HepG2 (cell line): ENCODE data around the gene CFAP92. TPM values are rescaled to one million over a fixed set of nuclear protein-coding genes. Genes with fewer than 3 reads are reported as not detected.

Experiments used
- ARID2 ChIP-seq: sonication (generic); formaldehyde crosslinking; IDR thresholded peaks from 2 replicates; pipeline ENCODE4 v1.8.1; 2022; ENCODE audit warnings: mild to moderate bottlenecking, missing genetic modification reagents, borderline replicate concordance
- CCDC6 ChIP-seq: sonication (generic); formaldehyde crosslinking; IDR thresholded peaks from 2 replicates; pipeline ENCODE4 v1.8.1; 2022; ENCODE audit warnings: mild to moderate bottlenecking, missing genetic modification reagents, moderate library complexity
- CHD4 ChIP-seq: fragments of 200-600 bp; sonication (generic); IDR thresholded peaks from 2 replicates; pipeline ENCODE4 v1.7.0; 2017; ENCODE audit warnings: mild to moderate bottlenecking, low read length, borderline replicate concordance
- ELF1 ChIP-seq: sonication (generic); formaldehyde crosslinking; IDR thresholded peaks from 2 replicates; pipeline ENCODE4 v1.4.0; 2020; ENCODE audit warnings: missing genetic modification reagents
- FOXK1 ChIP-seq: sonication (generic); formaldehyde crosslinking; IDR thresholded peaks from 2 replicates; pipeline ENCODE4 v1.4.0; 2020; ENCODE audit warnings: low read depth, missing genetic modification reagents, borderline replicate concordance
- GATAD2A ChIP-seq: IDR thresholded peaks from 2 replicates; pipeline ENCODE4 v1.6.1; 2016
- HNRNPH1 ChIP-seq: fragments of 200-400 bp; formaldehyde crosslinking; optimal IDR thresholded peaks from 2 replicates; pipeline ENCODE3; 2017; ENCODE audit warnings: mild to moderate bottlenecking, low read depth, low read length
- MEIS1 ChIP-seq: sonication (generic); formaldehyde crosslinking; IDR thresholded peaks from 2 replicates; pipeline ENCODE4 v1.9.0; 2021; ENCODE audit warnings: mild to moderate bottlenecking, missing genetic modification reagents, moderate library complexity, borderline replicate concordance
- NKX3-1 ChIP-seq: sonication (generic); formaldehyde crosslinking; IDR thresholded peaks from 2 replicates; pipeline ENCODE4 v1.5.0; 2020; ENCODE audit warnings: missing genetic modification reagents
- RFXANK ChIP-seq: IDR thresholded peaks from 2 replicates; pipeline ENCODE4 v1.6.1; 2016
- RORA ChIP-seq: sonication (generic); formaldehyde crosslinking; IDR thresholded peaks from 2 replicates; pipeline ENCODE4 v1.5.0; 2020; ENCODE audit warnings: mild to moderate bottlenecking, missing genetic modification reagents, moderate library complexity
- TBP ChIP-seq: sonication (generic); formaldehyde crosslinking; IDR thresholded peaks from 2 replicates; pipeline ENCODE4 v1.5.0; 2020; ENCODE audit warnings: missing genetic modification reagents
- TBX3 ChIP-seq: fragments of 450-650 bp; IDR thresholded peaks from 2 replicates; pipeline ENCODE4 v1.6.1; 2017; ENCODE audit warnings: antibody characterized with exemption, mild to moderate bottlenecking, inconsistent platforms, borderline replicate concordance
- ZNF335 ChIP-seq: sonication (generic); formaldehyde crosslinking; IDR thresholded peaks from 2 replicates; pipeline ENCODE4 v1.4.0; 2020; ENCODE audit warnings: missing genetic modification reagents
- ZNF34 ChIP-seq: sonication (generic); formaldehyde crosslinking; IDR thresholded peaks from 2 replicates; pipeline ENCODE4 v1.4.0; 2020; ENCODE audit warnings: mild to moderate bottlenecking, missing genetic modification reagents, borderline replicate concordance
- ZNF598 ChIP-seq: sonication (generic); formaldehyde crosslinking; IDR thresholded peaks from 2 replicates; pipeline ENCODE4 v1.5.1; 2020; ENCODE audit warnings: mild to moderate bottlenecking, missing genetic modification reagents, borderline replicate concordance
- polyA plus RNA-seq, 8 experiments: library from polyadenylated mRNA; depleted of rRNA in 3 of 8; stranded (reverse) in 7 of 8; unstranded in 1 of 8; fragments of >200 nt; fragmentation: Illumina TruSeq in 4 of 8; extraction: Trizol in 4 of 8; gene quantifications; 2 replicates each; pipeline versions ENCODE4 v1.2.1 to v1.2.3, GENCODE V29; 2011 to 2016; ENCODE audit warnings: low read depth in 4 of 8, missing spikeins in 1 of 8, mixed read lengths in 1 of 8; ENCODE audit not compliant: insufficient read depth in 1 of 8
- total RNA-seq, 5 experiments: library from RNA; depleted of rRNA; stranded (reverse); fragments of >200 nt; fragmentation: Illumina TruSeq; extraction: Trizol; gene quantifications; 2 replicates each; pipeline ENCODE4 v1.2.3, GENCODE V29; 2016; ENCODE audit warnings: low read depth in 1 of 5
- TF ChIP-seq, protein P1 (sequence below): sonication (generic); formaldehyde crosslinking; IDR thresholded peaks from 2 replicates; pipeline ENCODE4 v1.4.0; 2020; ENCODE audit warnings: missing genetic modification reagents, borderline replicate concordance
- TF ChIP-seq, protein P2 (sequence below): sonication (generic); formaldehyde crosslinking; IDR thresholded peaks from 2 replicates; pipeline ENCODE4 v1.5.1; 2020; ENCODE audit warnings: missing genetic modification reagents, mild to moderate bottlenecking, borderline replicate concordance
- TF ChIP-seq, protein P3 (sequence below): sonication (generic); IDR thresholded peaks from 2 replicates; pipeline ENCODE4 v1.6.1; 2016; ENCODE audit warnings: low read depth, borderline replicate concordance
- TF ChIP-seq, protein P4 (sequence below): sonication (generic); formaldehyde crosslinking; conservative IDR thresholded peaks from 2 replicates; pipeline ENCODE4 v1.5.0; 2020; ENCODE audit warnings: missing genetic modification reagents
- TF ChIP-seq, protein P5 (sequence below): IDR thresholded peaks from 2 replicates; pipeline ENCODE4 v1.6.1; 2012; ENCODE audit warnings: inconsistent platforms
- TF ChIP-seq, protein P6 (sequence below): sonication (generic); formaldehyde crosslinking; IDR thresholded peaks from 2 replicates; pipeline ENCODE4 v1.4.0; 2020; ENCODE audit warnings: mild to moderate bottlenecking, low read depth, missing genetic modification reagents
- TF ChIP-seq, protein P7 (sequence below): IDR thresholded peaks from 2 replicates; pipeline ENCODE4 v1.6.1; 2016; ENCODE audit warnings: low read depth, control low read depth

CFAP92 gene
- total and polyA plus RNA-seq, 2 of the 13 experiments (the other 11 are each of a cell fraction or from before 2014, with no cell fraction given): 0.18 to 0.46 TPM

DNA sequence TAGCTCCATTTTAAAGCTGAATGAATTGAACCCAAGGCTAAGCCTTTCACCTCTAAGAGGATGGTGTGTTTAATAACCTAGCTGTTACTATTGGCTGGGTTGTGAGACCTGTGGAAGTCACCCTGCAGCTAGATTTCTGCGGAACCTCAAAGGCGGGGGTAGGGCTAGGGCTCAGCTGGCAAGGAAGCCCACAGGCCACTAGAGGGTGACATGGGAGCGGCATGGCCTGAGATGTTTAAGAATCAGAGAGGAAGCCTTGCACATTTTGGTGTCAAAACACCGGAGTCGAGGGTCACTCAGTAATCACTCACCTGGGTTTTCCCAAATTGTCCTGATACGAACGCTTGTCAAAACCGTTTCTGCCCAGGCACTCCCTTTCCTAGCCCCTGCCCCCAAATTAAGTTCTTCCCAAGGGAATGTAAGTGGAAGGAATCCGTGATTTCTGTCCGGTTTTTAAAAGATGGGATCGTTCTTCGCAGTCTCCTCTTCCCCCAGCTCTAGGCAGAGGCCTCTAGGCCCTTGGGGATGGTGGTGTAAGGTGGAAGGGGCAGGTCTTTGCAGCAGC, 118.2 kb downstream of the CFAP92 start (continued):
- TF ChIP-seq, protein P1, sequence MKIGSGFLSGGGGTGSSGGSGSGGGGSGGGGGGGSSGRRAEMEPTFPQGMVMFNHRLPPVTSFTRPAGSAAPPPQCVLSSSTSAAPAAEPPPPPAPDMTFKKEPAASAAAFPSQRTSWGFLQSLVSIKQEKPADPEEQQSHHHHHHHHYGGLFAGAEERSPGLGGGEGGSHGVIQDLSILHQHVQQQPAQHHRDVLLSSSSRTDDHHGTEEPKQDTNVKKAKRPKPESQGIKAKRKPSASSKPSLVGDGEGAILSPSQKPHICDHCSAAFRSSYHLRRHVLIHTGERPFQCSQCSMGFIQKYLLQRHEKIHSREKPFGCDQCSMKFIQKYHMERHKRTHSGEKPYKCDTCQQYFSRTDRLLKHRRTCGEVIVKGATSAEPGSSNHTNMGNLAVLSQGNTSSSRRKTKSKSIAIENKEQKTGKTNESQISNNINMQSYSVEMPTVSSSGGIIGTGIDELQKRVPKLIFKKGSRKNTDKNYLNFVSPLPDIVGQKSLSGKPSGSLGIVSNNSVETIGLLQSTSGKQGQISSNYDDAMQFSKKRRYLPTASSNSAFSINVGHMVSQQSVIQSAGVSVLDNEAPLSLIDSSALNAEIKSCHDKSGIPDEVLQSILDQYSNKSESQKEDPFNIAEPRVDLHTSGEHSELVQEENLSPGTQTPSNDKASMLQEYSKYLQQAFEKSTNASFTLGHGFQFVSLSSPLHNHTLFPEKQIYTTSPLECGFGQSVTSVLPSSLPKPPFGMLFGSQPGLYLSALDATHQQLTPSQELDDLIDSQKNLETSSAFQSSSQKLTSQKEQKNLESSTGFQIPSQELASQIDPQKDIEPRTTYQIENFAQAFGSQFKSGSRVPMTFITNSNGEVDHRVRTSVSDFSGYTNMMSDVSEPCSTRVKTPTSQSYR (CRISPR knock-in tag): peak; percentile 59; the same call in 1 of the 2 replicates
- no peak for TF ChIP-seq TBP
- TF ChIP-seq NKX3-1 (CRISPR knock-in tag): no peak
- no peak for TF ChIP-seq CCDC6 (CRISPR knock-in tag)
- TF ChIP-seq RORA (CRISPR knock-in tag): no peak
- no peak for TF ChIP-seq CHD4
- TF ChIP-seq, protein P2, sequence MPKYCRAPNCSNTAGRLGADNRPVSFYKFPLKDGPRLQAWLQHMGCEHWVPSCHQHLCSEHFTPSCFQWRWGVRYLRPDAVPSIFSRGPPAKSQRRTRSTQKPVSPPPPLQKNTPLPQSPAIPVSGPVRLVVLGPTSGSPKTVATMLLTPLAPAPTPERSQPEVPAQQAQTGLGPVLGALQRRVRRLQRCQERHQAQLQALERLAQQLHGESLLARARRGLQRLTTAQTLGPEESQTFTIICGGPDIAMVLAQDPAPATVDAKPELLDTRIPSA: no peak
- TF ChIP-seq ZNF335 (CRISPR knock-in tag): no peak
- no peak for TF ChIP-seq GATAD2A (CRISPR knock-in tag)
- no peak for TF ChIP-seq ELF1 (CRISPR knock-in tag)
- TF ChIP-seq TBX3: no peak
- TF ChIP-seq, protein P3, sequence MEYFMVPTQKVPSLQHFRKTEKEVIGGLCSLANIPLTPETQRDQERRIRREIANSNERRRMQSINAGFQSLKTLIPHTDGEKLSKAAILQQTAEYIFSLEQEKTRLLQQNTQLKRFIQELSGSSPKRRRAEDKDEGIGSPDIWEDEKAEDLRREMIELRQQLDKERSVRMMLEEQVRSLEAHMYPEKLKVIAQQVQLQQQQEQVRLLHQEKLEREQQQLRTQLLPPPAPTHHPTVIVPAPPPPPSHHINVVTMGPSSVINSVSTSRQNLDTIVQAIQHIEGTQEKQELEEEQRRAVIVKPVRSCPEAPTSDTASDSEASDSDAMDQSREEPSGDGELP: peak; percentile 56; the same call in 1 of the 2 replicates
- no peak for TF ChIP-seq HNRNPH1
- TF ChIP-seq, protein P4, sequence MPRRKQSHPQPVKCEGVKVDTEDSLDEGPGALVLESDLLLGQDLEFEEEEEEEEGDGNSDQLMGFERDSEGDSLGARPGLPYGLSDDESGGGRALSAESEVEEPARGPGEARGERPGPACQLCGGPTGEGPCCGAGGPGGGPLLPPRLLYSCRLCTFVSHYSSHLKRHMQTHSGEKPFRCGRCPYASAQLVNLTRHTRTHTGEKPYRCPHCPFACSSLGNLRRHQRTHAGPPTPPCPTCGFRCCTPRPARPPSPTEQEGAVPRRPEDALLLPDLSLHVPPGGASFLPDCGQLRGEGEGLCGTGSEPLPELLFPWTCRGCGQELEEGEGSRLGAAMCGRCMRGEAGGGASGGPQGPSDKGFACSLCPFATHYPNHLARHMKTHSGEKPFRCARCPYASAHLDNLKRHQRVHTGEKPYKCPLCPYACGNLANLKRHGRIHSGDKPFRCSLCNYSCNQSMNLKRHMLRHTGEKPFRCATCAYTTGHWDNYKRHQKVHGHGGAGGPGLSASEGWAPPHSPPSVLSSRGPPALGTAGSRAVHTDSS (CRISPR knock-in tag): no peak
- TF ChIP-seq, protein P5, sequence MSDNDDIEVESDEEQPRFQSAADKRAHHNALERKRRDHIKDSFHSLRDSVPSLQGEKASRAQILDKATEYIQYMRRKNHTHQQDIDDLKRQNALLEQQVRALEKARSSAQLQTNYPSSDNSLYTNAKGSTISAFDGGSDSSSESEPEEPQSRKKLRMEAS: 0 out of 2 replicates have a peak, but pooled peaks have one; percentile 15
- TF ChIP-seq RFXANK (CRISPR knock-in tag): no peak
- no peak for TF ChIP-seq FOXK1 (CRISPR knock-in tag)
- TF ChIP-seq MEIS1 (CRISPR knock-in tag): no peak
- TF ChIP-seq, protein P6, sequence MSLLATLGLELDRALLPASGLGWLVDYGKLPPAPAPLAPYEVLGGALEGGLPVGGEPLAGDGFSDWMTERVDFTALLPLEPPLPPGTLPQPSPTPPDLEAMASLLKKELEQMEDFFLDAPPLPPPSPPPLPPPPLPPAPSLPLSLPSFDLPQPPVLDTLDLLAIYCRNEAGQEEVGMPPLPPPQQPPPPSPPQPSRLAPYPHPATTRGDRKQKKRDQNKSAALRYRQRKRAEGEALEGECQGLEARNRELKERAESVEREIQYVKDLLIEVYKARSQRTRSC (CRISPR knock-in tag): no peak
- TF ChIP-seq ZNF598 (CRISPR knock-in tag): no peak
- TF ChIP-seq, protein P7, sequence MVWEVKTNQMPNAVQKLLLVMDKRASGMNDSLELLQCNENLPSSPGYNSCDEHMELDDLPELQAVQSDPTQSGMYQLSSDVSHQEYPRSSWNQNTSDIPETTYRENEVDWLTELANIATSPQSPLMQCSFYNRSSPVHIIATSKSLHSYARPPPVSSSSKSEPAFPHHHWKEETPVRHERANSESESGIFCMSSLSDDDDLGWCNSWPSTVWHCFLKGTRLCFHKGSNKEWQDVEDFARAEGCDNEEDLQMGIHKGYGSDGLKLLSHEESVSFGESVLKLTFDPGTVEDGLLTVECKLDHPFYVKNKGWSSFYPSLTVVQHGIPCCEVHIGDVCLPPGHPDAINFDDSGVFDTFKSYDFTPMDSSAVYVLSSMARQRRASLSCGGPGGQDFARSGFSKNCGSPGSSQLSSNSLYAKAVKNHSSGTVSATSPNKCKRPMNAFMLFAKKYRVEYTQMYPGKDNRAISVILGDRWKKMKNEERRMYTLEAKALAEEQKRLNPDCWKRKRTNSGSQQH: no peak
- TF ChIP-seq ARID2 (CRISPR knock-in tag): no peak
- no peak for TF ChIP-seq ZNF34
